Measurements from ENCODE around the gene MRFAP1L1. TPM values are rescaled to one million over a fixed set of nuclear protein-coding genes. Genes with fewer than 3 reads are reported as not detected.

Gene MRFAP1L1
- total and polyA plus RNA-seq, 2 donors (not counting 3 experiments of a cell fraction or from before 2014, with no cell fraction given), result 28.7 to 42.0 TPM

DNA sequence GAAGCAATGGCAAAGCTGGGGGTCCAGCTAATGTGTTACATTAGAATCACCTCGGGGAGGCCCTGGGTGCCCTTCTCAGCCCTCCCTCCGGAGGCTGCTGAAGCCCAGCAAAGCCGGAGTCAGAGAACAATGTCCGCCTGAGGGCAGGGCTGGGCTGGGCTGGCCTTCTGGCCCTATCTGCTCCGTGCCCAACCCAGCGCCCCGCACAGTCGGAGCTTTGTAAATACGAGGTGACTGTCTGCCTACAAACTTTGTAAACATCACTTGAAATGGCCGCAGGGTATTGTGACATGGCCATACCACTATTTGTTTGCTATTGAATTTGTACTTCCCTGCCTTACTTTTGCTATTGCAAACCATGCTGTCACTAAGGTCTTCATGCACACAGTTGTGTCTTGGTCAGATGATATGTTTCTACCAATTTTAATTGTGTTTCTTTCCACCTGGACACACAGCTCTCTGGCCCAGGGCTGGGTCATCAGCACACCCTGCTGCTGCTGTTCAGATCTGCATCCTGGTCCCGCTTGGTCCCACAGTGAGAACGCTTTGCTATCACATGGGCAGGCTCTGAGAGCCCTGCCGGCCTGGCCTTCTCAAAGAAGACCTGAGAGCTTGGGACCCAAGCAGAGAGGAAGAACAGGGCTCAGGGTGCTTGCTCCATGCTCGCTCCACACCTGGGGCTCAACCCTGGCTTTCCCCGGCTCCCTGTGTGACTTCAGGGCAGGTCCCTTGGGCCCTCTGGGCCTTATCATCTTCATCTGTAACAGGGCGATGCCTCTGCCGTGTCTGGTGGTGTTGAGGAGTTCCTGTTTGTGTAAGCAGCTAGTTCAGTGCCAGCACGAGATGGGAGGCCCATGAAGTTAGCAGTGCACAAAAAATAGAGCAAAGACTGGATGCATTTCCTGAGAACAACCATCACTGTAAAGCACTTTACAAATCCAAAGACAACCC, 13.7 kb downstream of the MRFAP1L1 start:
- H3K4me3 ChIP-seq (replicated peaks in 1 of 3; ENCODE audit: insufficient read depth in 1 of 3, low read depth in 1 of 3, low read length in 3 of 3), result no peak overlapping the region
- no TSS peak for BruUV-seq (replicated peaks)
- FAIRE-seq (no peak), DNase-seq (ENCODE audit: low read depth, low spot score) (no peak)
- dilution Hi-C loops (cut with MboI; ENCODE audit: extremely low pct_ligation_motif_present, low sequenced_read_pairs), result no loop called here
- H3K36me3 ChIP-seq (ENCODE audit: control insufficient read depth in 2 of 2, extremely low read depth in 1 of 2, insufficient read depth in 2 of 2, low read length in 2 of 2), result no peaks in the 10 kb centered on the region
- H3K4me2 ChIP-seq (ENCODE audit: insufficient read depth, low read length), result no peak overlapping the region
- H3K79me2 ChIP-seq (ENCODE audit: control insufficient read depth, insufficient read depth, low read length), result no peaks in the 10 kb centered on the region
- H3K27ac ChIP-seq (ENCODE audit: insufficient read depth, low read depth, low read length), result no peak overlapping the region
- CTCF ChIA-PET, result interaction anchor here (2.6 kb wide), 1 partner anchor 13 kb away, joined by 7 read pairs; the partner anchor contains the start of gene MRFAP1L1
- peaks cover 8% of the 10 kb centered on the region for H3K4me1 ChIP-seq (ENCODE audit: control insufficient read depth, extremely low read depth, insufficient read depth, low read length)
- H3K27me3 ChIP-seq (ENCODE audit: control insufficient read depth in 2 of 2, insufficient read depth in 2 of 2, low read length in 2 of 2), result no peaks in the 10 kb centered on the region
- H3K9me1 ChIP-seq (replicated peaks; ENCODE audit: control insufficient read depth, extremely low read depth, insufficient read depth, low read length), result no peaks in the 10 kb centered on the region
- no peak overlapping the region for H3K9ac ChIP-seq (replicated peaks; ENCODE audit: extremely low read depth, insufficient read depth, low read length)
- no peak overlapping the region for H2AFZ ChIP-seq (ENCODE audit: low read depth, low read length)
- intact Hi-C loops (cut with micrococcal nuclease), result no loop called here
- POLR2A ChIA-PET, result no interaction called here
- no peaks in the 10 kb centered on the region for H4K20me1 ChIP-seq (replicated peaks; ENCODE audit: control insufficient read depth, extremely low read depth, insufficient read depth, low read length)
- TF ChIP-seq, protein P1, sequence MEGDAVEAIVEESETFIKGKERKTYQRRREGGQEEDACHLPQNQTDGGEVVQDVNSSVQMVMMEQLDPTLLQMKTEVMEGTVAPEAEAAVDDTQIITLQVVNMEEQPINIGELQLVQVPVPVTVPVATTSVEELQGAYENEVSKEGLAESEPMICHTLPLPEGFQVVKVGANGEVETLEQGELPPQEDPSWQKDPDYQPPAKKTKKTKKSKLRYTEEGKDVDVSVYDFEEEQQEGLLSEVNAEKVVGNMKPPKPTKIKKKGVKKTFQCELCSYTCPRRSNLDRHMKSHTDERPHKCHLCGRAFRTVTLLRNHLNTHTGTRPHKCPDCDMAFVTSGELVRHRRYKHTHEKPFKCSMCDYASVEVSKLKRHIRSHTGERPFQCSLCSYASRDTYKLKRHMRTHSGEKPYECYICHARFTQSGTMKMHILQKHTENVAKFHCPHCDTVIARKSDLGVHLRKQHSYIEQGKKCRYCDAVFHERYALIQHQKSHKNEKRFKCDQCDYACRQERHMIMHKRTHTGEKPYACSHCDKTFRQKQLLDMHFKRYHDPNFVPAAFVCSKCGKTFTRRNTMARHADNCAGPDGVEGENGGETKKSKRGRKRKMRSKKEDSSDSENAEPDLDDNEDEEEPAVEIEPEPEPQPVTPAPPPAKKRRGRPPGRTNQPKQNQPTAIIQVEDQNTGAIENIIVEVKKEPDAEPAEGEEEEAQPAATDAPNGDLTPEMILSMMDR (IDR thresholded peaks at IDR 0.05; ENCODE audit: extremely low read depth in 1 of 2, insufficient read depth in 1 of 2, low read depth in 1 of 2, low read length in 2 of 2), result no peak
- TF ChIP-seq POLR2A (IDR thresholded peaks at IDR 0.05; ENCODE audit: low read depth, low read length), result no peak
- TF ChIP-seq MYC (IDR thresholded peaks at IDR 0.05; ENCODE audit: low read depth, low read length), result no peak
- TF ChIP-seq JUN (IDR thresholded peaks at IDR 0.05; ENCODE audit: borderline replicate concordance, insufficient read depth, insufficient read length, low read depth), result no peak
- no peak for TF ChIP-seq POLR2AphosphoS5 (IDR thresholded peaks at IDR 0.05; ENCODE audit: insufficient read depth, low read depth, low read length)
- TF ChIP-seq, protein P2, sequence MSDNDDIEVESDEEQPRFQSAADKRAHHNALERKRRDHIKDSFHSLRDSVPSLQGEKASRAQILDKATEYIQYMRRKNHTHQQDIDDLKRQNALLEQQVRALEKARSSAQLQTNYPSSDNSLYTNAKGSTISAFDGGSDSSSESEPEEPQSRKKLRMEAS (IDR thresholded peaks at IDR 0.05; ENCODE audit: insufficient read depth, insufficient read length), result no peak
- TF ChIP-seq EZH2 (IDR thresholded peaks at IDR 0.05; ENCODE audit: borderline replicate concordance, low read depth, low read length, severe bottlenecking), result no peak
- no peak for TF ChIP-seq FOS (IDR thresholded peaks at IDR 0.05; ENCODE audit: borderline replicate concordance, insufficient read depth, low read length)
- no peak for TF ChIP-seq GATA2 (IDR thresholded peaks at IDR 0.05; ENCODE audit: insufficient read depth, insufficient read length, low read depth, low read length)
- no peaks in the 10 kb centered on the region for H3K9me3 ChIP-seq (replicated peaks; ENCODE audit: control insufficient read depth, insufficient read depth, low read length)

All from endothelial cell of umbilical vein (primary cell).